Cardiac muscle cell (in vitro differentiated cells and primary cell): ENCODE results near the gene MYLIP. TPM values are rescaled to one million over a fixed set of nuclear protein-coding genes. Genes with fewer than 3 reads are reported as not detected.

Experiments
- DNase-seq, 2 donors: peaks; one replicate each; pipeline versions ENCODE4 v3.0.0 to v3.0.0-alpha.2; 2010 to 2017; ENCODE audit warnings: low read depth in 1 of 2, low spot score in 1 of 2
- H3K27ac ChIP-seq: fragments of 200-600 bp; sonication (generic); 2 replicates; pipeline ENCODE4 v1.5.1; 2016
- H3K27me3 ChIP-seq: fragments of 200-600 bp; sonication (generic); 2 replicates; pipeline ENCODE4 v1.6.0; 2016; ENCODE audit warnings: control low read depth
- H3K36me3 ChIP-seq: fragments of 200-600 bp; sonication (generic); 2 replicates; pipeline ENCODE4 v1.5.1; 2016; ENCODE audit warnings: control low read depth
- H3K4me1 ChIP-seq: fragments of 200-600 bp; sonication (generic); 2 replicates; pipeline ENCODE4 v1.8.1; 2017; ENCODE audit warnings: low read depth, mild to moderate bottlenecking, mixed run types
- H3K4me3 ChIP-seq: fragments of 200-600 bp; sonication (generic); 2 replicates; pipeline ENCODE4 v1.5.1; 2016; ENCODE audit warnings: mild to moderate bottlenecking
- H3K9me3 ChIP-seq: fragments of 200-600 bp; sonication (generic); 2 replicates; pipeline ENCODE4 v1.5.1; 2017; ENCODE audit warnings: low read depth, mild to moderate bottlenecking, control low read depth
- polyA plus RNA-seq: library from polyadenylated mRNA; unstranded; fragments of >200 nt; fragmentation: Nextera tagmentation; extraction: Ambion mirVana; gene quantifications from 2 replicates; pipeline ENCODE4 v1.2.1, GENCODE V29; 2016
- total RNA-seq: library from RNA; depleted of rRNA; stranded (reverse); fragments of >200 nt; gene quantifications from 2 replicates; pipeline ENCODE4 v1.2.3, GENCODE V29; 2016
- TF ChIP-seq, protein P1 (sequence below): IDR thresholded peaks from 2 replicates; pipeline ENCODE4 v1.5.1; 2012; ENCODE audit warnings: low read depth, mild to moderate bottlenecking, low read length

The MYLIP gene
- total and polyA plus RNA-seq, 2 experiments from 2014 or later, result 33.4 to 35.6 TPM

DNA sequence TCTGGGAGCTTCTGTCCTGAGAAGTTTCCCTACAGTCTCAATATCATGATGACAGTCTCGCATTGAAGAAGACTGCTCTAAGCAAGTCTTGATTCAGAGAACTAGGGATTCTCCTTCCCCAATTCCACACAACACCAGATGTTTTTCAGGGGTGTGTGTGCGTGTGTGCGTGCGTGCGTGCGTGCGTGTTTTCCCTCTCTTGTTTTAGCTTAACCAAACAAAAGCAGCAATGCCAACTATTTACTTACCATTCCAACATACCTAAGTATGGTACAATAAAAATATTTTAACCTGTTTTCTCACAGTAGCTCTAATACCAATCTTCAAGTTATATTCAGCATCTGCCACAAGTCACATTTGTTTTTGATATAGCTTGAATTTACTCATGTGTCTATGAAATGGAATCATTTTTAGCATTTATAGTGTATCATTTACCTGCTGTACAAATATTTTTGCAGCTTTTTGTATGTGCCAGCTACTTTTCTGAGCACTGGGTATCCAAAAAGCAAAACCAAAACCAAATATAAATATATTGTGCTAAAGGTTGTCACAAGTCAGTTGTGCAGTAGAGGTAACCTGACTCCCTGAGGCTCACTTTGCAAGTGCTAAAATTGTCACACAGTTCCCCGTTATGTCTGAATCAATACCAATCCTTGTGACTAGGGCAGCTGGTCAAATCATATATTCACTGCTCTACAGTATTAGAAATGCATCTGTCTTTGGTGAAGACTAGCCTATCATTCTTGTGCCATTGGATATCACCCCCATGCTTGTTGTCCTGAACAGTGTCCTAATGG lies 21.7 kb upstream of the MYLIP start:
- Histone ChIP-seq H3K4me1 (peaks cover 20% of the 10 kb centered on the region), H3K27ac (no peak overlapping the region), H3K27me3 (no peaks in the 10 kb centered on the region), H3K4me3 (no peak overlapping the region), H3K9me3 (no peaks in the 10 kb centered on the region), H3K36me3 (no peaks in the 10 kb centered on the region)
- TF ChIP-seq, protein P1, sequence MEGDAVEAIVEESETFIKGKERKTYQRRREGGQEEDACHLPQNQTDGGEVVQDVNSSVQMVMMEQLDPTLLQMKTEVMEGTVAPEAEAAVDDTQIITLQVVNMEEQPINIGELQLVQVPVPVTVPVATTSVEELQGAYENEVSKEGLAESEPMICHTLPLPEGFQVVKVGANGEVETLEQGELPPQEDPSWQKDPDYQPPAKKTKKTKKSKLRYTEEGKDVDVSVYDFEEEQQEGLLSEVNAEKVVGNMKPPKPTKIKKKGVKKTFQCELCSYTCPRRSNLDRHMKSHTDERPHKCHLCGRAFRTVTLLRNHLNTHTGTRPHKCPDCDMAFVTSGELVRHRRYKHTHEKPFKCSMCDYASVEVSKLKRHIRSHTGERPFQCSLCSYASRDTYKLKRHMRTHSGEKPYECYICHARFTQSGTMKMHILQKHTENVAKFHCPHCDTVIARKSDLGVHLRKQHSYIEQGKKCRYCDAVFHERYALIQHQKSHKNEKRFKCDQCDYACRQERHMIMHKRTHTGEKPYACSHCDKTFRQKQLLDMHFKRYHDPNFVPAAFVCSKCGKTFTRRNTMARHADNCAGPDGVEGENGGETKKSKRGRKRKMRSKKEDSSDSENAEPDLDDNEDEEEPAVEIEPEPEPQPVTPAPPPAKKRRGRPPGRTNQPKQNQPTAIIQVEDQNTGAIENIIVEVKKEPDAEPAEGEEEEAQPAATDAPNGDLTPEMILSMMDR, result no peak
- no peak for DNase-seq

DNA sequence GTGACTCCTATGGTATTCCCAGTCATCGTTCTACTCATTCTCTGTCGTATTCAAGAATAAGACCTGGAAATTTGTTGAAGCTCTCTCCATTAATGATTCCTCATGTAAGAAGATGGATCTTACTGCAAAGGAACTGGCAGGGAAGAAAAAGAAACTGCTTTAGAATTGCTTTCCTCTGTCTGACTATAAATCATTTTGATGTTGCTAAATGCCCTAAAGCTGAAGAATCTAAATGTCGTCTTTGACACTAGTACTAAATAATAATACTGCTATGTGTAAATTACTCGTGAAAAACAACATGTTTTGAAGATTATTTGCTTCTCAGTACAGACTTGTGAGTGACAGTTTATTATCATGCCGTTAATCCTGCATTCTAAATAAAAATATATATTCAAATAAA lies 20.5 kb upstream of the MYLIP start:
- Histone ChIP-seq H3K9me3 (no peaks in the 10 kb centered on the region), H3K4me3 (no peak overlapping the region), H3K36me3 (no peaks in the 10 kb centered on the region), H3K27ac (no peak overlapping the region), H3K4me1 (peaks cover 20% of the 10 kb centered on the region), H3K27me3 (no peaks in the 10 kb centered on the region)
- TF ChIP-seq, protein P1, result no peak
- DNase-seq, result no peak

DNA sequence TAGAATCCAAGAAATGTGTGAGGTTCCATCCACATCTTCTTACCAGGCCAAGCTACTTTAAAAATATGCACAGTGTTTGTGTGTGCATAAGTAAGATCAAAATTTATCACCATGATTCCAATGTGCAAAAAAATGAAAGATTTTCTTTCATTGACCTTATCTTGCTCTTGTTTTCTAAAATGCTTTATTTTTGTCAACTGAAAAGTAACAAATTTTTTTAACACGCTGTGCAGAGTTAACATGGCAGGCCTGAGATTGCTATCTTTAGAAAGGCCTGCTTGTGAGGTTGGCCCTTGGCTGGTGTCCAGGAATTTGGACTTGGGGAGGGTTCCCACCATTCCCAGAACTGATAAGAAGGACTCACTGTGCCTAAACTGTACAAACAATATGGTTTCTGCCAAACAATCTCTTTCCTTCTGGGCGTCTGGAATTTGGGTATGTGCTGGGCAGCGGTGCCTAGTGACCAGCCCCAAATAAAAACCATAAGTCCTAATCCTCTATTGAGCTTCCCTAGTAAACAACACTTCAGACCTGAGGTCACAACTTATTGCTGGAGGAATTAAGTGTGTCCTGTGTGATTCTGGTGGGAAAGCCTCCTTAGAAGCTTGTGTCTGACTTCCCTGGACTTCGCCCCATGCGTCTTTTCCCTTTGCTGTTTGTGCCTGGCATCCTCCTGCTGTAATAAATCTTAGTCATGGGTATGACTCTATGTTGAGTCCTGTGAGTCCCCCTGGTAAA lies 19.8 kb upstream of the MYLIP start:
- no peaks in the 10 kb centered on the region for H3K27me3 ChIP-seq
- no peaks in the 10 kb centered on the region for H3K36me3 ChIP-seq
- H3K27ac ChIP-seq, result peak overlapping the region; percentile 27
- H3K4me3 ChIP-seq, result no peak overlapping the region
- TF ChIP-seq, protein P1, result no peak
- H3K9me3 ChIP-seq, result no peaks in the 10 kb centered on the region
- H3K4me1 ChIP-seq, result peaks cover 20% of the 10 kb centered on the region
- peak; percentile 23 to 76 for DNase-seq

DNA sequence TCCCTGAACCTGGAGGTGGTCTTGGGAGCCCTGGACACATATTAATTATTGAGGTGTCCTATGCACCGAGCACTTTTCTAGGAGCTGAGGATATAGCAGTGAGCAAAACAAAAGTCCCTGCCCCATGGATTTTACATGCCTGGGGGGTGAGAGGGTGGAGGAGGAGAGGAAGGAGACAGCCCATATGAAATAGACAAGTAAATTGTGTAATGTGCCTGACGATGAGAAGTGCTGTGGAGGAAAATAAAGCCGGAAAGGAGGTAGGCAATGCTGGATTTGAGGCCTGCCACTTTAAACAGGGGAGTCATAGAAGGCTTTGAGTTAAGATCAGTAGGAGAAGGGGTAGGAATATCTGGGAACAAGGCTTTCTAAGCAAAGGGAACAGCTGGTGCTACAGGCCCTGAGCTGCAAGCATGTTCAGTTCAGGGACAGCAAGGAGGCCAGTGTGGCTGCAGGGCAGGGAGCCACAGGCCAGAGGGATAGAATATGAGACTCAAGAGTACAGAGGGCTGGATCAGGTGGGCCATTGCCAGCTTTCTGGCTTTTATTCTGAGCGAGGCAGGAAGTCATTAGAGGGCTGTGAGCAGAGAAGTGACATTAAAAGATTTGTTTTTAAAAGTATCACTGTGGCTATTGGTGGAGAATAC lies 19.1 kb upstream of the MYLIP start:
- H3K27ac ChIP-seq, result peak overlapping the region; percentile 27
- TF ChIP-seq, protein P1, result no peak
- no peaks in the 10 kb centered on the region for H3K9me3 ChIP-seq
- DNase-seq, result peak in 1 of 2 donors; percentile 27
- no peak overlapping the region for H3K4me3 ChIP-seq
- H3K36me3 ChIP-seq, result no peaks in the 10 kb centered on the region
- no peaks in the 10 kb centered on the region for H3K27me3 ChIP-seq
- H3K4me1 ChIP-seq, result peaks cover 20% of the 10 kb centered on the region

DNA sequence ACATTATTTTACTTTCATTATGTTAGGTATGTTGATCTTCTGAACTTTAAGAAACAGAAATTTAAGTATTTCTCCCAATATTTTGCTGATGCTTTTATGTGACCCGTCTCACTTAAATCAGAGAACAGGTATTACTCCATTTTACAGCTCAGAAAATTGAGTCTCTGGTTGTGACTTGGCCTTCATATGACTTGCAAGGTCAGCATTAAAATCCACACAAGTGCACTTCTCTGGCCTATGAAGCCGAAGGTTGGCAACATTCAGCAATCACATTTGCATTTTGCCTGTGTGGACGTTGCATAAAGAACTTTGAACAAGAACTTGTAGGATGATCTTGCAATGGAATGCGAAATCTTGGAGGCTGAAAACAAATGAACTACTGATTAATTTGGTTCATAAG lies 10.1 kb upstream of the MYLIP start:
- no peak for DNase-seq
- no peaks in the 10 kb centered on the region for H3K36me3 ChIP-seq
- TF ChIP-seq, protein P1, result no peak
- H3K9me3 ChIP-seq, result no peaks in the 10 kb centered on the region
- H3K27me3 ChIP-seq, result no peaks in the 10 kb centered on the region
- no peak overlapping the region for H3K4me3 ChIP-seq
- H3K27ac ChIP-seq, result no peak overlapping the region
- no peaks in the 10 kb centered on the region for H3K4me1 ChIP-seq
